Fibroblast of peridontal ligament (primary cell): ENCODE measurements around the gene ZNF784.

ENCODE experiments used
- DNase-seq: peaks from one replicate; pipeline ENCODE4 v3.0.0-alpha.2; 2010; ENCODE audit errors: extremely low read depth

ZNF784 gene

DNA sequence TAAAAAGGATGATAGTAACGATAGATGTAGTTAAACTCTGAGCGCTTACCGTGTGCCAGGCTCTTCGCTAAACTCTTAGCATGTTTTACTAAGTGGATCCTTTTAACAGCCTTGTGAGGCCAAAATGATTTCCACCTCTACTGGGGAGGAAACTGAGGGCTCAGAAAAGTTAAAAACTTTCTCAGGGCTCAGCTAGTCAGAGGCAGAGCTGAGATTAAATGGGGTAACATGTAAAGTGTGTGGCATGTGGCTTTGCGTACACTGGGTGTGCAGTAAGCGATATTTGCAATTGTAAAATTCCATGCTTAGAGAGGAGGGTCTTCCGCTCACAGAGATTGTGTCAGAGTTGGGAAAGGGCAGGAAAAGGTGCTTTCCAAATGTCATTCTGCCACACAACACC is 32.2 kb upstream of the ZNF784 start:
- no peak for DNase-seq

DNA sequence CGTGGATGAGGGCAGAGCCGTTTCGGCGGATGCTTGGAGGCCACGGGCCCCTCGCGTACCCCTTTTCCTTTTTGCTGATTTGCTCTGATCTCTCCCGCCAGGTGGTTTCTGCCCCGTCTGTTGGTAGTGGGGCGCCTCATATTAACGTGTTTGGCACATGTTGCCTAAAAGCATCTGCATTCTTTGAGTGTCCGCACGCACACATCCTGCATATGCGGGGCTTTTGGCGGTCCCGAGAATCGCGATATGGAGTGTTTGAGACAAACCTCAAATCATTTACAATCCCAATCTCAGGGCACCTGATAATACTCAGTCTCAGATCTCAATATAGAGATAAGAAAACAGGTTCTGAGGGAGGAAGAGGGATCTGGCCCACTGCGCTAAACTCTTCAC is 31.3 kb upstream of the ZNF784 start:
- no peak for DNase-seq

DNA sequence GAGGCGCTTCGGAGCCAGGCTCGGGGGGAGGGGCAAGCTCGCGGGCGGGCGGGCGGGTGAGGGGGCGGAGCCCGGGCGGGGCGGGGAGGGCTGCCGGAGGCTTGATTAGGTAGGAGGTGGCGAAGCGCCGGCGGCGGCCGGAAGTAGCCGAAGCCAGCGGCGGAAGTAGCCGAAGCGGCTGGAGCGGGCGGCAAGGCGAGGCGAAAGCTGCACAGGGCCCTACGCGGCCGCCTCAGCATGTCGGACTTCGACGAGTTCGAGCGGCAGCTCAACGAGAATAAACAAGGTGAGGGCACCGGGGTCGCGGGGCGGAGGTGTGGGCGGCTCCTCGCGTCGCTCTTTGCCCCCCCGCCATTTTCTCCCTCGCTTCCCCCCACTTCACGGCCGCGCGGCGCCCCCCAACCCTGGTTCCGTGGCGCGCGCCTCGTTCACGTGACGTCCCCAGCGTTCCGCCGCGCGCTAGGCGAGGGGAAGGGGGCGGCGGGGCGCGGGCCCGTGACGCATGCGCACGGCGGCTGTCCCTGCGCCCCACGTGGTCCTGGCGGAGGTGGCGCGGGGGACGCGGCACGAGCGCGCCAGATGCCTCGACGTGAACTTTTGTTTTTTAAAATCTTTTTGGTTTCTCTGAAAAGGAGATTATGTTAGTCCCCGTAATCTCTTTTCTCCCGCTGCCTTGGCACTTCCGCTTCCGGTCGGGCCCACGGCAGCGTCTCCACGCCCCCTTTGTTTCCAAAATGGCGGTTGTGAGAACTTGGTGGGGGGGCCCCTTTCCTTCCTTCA is 30.7 kb upstream of the ZNF784 start, which contains the start of gene U2AF2:
TSS of gene U2AF2 (plus strand) at position 168 of the 780 bp plus-strand sequence. CDS start at position 238, 70 bp downstream.
- DNase-seq, result peak; percentile 61

GRCh38 chr19:55654323-55654867 is 30.0 kb upstream of the ZNF784 start:
- peak; percentile 100 for DNase-seq

DNA sequence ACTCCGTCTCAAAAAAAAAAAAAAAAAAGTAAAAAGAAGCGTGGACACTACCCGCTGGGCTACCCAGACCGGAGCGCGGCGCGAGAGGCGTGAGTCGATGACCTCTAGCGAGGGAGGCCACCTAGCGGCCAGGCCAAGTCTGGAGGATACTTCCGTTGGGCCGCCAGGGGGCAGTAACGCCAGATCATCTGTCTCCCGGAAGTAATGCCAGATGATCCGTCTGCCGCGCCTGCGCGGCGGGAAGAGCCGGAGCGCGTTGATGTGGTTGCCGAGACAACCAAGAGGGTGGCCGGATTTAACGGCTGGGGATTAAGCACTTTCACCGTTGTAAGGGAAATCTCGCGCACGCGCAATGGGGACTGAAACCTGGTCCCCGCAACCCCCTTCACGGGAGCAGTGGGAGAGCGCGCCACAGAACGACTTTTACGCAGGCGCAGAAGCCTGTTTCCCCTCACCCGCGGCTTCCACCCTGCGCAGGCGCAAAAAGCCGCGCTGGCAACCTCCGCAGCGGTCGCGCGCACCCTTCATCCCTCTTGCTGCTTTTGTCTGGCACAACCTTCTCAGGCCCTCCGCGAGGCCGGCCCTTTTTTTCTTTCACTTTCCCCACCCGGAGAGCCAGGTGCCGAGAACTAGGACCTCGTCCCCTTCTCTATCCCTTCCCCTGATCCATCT is 29.4 kb upstream of the ZNF784 start:
- peak; percentile 99 for DNase-seq

DNA sequence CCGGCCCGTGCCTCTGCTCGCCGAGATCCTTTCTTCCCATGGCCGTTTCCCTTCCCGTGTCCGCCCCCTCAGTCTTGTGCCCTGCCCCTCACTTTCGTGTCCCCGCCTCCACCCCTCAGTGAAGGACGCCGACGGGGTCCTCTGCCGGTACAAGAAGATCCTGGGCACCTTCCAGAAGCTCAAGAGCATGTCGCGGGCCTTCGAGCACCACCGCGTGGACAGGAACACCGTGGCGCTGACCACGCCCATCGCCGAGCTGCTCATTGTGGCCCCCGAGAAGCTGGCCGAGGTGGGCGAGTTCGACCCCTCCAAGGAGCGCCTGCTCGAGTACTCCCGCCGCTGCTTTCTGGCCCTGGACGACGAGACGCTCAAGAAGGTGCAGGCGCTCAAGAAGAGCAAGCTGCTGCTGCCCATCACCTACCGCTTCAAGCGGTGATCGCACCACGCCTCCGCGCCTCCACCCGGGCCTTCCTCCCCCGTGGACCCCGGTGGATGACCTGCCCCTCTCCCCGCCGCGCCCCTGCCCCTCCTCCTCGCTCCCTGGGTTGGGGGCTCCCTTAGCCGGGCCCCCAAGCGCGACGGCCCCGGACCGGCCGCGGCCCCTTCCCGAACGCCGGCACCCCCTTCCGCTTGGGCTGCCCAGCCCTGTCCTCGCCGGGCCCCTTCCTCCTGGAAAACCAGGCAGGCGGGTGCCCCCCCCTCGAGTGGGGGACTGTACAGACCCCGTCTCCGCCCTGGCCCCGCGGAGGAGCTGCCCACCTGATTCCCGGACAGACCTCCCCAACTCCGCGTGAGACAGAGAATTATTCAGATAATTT is 28.2 kb upstream of the ZNF784 start:
- DNase-seq, result no peak

GRCh38 chr19:55651236-55651635 is 26.9 kb upstream of the ZNF784 start:
- no peak for DNase-seq

- DNase-seq, result no peak
Measured at GRCh38 chr19:55650602-55651230, 26.4 kb upstream of the ZNF784 start.

DNA sequence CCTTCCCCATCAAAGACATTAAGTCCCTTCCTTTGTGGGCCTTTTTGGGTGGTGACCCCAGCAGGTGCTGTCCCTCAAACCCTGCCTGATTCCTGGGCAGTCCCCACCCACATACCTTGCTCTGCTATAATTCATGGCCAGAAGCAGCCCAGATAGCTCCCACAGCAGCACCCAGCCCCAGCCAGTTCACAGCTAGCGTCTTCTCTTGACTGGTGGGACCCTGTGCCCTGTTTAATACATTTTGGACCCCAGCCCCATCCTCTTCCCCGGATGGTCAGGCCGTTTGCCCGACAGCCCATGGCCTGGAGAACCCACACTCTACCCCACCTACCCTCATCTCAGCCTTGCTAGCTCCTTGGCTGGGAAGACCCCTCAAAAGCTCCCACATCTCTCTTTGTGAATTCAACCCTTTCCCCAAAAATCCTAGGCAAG is 25.8 kb upstream of the ZNF784 start:
- DNase-seq, result no peak

DNA sequence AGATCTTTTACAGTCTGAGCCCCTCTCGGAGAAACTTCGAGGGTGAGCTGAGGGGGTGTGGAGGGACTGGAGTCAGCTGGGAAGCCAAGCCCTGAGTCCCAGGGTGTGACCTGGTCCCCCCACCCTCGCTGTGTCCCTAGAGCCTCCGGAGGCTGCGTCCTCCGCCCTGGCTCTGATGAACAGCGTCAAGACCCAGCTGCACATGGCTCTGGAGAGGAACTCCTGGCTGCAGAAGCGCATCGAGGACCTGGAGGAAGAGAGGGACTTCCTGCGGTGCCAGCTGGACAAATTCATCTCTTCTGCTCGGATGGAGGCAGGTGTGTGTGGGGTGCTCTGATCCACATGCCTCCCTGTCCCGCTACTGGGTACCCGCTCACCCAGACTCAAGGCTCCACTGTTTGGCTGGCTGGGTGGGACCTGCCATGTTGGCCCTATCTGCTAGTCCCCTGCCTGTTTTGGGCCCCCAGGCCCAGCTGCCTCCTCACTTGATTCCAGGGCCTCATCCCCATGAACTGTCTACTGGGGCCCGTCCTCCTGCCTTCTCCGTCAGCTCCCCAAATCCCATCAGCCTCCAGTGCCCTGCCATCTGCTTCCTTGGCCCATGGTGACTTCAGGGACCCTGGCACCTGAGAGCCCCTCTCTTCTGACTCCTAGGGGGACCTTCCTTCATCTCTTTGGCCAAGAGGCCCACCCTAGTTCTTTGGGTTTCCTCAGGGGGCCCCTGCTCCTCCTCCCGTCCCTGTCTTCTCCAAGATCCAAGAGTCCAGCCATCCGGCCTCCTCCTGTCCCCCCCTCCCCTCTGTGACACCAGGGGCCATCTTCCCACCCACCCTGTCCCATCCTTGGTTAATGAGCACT is 25.1 kb upstream of the ZNF784 start:
- DNase-seq, result no peak

DNA sequence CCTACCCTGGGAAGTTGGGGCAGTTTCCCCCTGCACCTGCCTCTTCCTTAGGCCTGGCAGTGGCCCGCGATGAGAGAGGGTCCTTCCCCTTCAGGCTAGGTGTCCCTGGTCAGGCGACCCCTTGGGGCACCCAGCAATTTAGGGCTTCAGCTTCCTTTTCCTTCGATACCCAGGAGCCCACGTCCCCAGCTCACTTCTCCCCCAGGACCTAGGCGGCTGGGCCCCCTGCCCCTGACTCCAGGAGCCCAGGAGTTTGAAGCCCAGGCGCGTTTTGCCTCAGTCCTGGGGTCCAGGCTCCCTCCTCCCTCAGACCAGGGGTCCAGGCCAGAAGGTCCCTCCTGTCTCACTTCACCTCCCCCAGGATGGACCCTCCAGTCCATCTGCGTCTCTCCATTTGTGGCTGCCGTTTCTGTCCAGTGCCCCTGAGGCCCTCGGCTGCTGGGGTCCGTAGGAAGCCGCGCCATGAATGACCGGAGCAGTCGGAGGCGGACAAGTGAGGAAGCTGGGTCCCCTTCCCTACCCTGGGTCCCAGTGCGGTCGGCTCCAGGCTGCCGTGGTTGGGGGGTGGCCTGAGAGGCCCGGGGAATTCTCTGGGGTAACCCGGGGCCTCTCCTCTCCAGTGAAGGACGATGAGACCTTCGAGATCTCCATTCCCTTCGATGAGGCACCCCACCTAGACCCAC is 24.4 kb upstream of the ZNF784 start:
- no peak for DNase-seq

DNA sequence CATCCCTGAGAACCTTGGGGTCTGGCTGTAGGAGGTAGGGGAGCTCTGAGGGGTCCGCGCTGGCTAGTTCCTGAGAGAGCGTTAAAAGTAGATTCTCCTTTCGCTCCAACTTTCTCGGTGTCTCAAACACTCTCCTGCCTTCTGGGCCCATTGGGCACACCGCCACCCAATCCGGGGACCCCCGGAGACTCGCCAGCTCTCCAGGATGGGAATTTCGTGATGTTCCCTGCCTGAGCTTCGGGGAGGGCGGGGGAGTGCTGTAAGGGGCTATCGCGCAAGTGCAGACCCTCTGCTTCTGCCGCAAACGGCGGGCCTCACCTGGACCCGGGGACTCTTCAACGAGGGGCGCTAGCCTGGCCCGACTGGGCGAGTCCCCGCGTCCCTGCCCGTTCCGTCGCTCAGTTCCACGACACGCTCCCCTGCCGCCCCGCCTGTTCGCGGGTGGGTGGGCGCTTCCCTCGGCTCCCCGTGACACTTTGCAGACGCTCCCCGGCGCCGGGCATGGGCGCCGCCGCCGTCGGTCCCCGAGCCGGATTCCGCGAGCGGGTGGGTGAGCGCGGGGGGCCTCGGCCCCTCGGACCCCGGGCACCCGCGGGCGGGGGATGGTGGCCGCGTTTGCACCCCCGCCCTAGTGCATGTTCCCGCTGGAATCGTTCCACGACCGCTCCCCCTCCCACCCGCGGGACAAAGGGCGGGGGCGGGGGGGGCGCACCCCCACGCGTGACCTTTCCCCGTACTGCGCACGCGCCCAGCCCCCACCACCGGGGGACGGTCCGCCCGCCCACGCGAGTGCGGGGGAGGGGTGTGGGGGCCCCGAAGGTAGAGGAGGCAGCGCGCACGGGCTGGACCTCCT is 23.6 kb upstream of the ZNF784 start, which contains the start of gene CCDC106:
TSS of gene CCDC106 (plus strand) at position 481 of the 853 bp plus-strand sequence. CDS start 835 bp downstream, outside the sequence.
- peak; percentile 61 for DNase-seq

GRCh38 chr19:55646889-55647731 is 22.7 kb upstream of the ZNF784 start:
- DNase-seq, result no peak

DNA sequence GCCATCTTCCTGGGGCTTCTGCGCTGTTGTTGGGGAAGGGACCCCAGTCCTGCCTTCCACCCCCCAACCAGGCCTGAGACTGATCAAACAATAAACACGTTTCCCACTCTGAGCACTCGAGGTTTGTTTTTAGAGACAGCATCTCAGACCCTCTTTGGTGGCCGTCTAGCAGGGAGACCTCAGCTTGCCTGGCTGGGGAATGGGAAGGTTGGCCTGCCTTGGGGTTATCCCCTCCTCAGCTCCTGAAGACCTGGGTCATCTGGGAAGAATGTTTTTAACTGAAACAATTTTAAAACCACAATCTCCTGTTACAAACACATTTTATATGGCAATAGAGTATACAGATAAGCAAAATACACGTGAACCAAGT is 21.1 kb upstream of the ZNF784 start:
- DNase-seq, result no peak

- DNase-seq, result no peak
Measured at GRCh38 chr19:55644842-55645511, 20.6 kb upstream of the ZNF784 start.

- DNase-seq, result no peak
Measured at GRCh38 chr19:55644191-55644833, 19.9 kb upstream of the ZNF784 start.

GRCh38 chr19:55643887-55644176 is 19.5 kb upstream of the ZNF784 start:
- no peak for DNase-seq
